Measurements from ENCODE around the gene NDOR1. TPM values are rescaled to one million over a fixed set of nuclear protein-coding genes. Genes with fewer than 3 reads are reported as not detected.

The NDOR1 gene
- total RNA-seq, 1 donor from 2014 or later = 22.4 TPM

DNA sequence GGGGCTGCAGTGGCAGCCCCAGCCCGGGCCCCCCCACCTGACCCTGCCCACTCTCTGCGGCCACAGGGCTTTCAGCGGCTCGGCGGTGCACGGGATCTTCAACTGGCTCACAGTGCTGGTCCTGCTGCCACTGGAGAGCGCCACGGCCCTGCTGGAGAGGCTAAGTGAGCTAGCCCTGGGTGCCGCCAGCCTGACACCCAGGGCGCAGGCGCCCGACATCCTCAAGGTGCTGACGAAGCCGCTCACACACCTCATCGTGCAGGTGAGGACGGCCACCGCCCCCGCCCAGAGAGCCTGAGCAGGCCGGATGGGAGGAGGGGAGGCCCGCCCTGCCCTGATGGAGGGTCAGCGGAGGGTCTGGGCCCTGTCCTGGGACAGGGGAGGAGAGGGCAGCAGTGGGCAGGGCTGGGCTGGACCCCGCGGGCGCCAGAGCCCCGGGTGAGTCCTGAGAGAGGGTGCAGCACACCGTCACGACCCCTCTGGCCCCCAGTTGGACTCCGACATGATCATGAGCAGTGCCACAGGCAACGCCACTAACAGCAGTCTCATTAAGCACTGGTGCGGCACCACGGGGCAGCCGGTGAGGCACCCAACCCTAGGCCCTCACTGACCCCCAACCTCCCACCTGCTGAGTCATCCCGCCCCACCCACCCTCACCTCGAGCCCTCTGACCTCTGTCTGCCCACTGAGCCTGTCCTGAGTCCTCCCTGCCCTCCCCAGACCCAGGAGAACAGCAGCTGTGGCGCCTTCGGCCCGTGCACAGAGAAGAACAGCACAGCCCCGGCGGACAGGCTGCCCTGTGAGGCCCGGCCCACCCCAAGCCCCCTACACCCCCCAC is 27.9 kb downstream of the NDOR1 start:
- peaks cover 5% of the 10 kb centered on the region for H3K4me1 Mint-ChIP-seq
- no peaks in the 10 kb centered on the region for H3K9me3 Mint-ChIP-seq
- H3K27me3 Mint-ChIP-seq (ENCODE audit: low read depth) = no peaks in the 10 kb centered on the region
- DNase-seq (ENCODE audit: low spot score in 2 of 2, unreplicated experiment in 2 of 2) = no peak
- H3K4me3 Mint-ChIP-seq = no peak overlapping the region
- TF ChIP-seq, protein P1, sequence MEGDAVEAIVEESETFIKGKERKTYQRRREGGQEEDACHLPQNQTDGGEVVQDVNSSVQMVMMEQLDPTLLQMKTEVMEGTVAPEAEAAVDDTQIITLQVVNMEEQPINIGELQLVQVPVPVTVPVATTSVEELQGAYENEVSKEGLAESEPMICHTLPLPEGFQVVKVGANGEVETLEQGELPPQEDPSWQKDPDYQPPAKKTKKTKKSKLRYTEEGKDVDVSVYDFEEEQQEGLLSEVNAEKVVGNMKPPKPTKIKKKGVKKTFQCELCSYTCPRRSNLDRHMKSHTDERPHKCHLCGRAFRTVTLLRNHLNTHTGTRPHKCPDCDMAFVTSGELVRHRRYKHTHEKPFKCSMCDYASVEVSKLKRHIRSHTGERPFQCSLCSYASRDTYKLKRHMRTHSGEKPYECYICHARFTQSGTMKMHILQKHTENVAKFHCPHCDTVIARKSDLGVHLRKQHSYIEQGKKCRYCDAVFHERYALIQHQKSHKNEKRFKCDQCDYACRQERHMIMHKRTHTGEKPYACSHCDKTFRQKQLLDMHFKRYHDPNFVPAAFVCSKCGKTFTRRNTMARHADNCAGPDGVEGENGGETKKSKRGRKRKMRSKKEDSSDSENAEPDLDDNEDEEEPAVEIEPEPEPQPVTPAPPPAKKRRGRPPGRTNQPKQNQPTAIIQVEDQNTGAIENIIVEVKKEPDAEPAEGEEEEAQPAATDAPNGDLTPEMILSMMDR (IDR thresholded peaks at IDR 0.05; ENCODE audit: unreplicated experiment) = no peak
- no peaks in the 10 kb centered on the region for H3K36me3 Mint-ChIP-seq
- no peak overlapping the region for H3K27ac Mint-ChIP-seq

DNA sequence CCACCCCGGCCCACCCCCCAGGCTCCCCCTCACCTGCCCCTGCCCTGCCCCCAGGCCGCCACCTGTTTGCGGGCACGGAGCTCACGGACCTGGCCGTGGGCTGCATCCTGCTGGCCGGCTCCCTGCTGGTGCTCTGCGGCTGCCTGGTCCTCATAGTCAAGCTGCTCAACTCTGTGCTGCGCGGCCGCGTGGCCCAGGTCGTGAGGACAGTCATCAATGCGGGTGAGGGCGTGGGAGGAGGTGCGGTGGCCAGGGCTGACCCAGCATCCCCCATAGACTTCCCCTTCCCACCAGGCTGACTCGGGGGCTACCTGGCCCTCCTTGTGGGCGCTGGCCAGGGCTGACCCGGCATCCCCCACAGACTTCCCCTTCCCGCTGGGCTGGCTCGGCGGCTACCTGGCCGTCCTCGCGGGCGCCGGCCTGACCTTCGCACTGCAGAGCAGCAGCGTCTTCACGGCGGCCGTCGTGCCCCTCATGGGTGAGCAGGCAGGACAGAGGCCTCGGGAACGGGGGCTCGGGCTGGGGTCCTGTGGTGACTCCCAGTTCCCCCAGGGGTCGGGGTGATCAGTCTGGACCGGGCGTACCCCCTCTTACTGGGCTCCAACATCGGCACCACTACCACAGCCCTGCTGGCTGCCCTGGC is 28.7 kb downstream of the NDOR1 start:
- Mint-ChIP-seq H3K9me3 (no peaks in the 10 kb centered on the region), H3K27me3 (ENCODE audit: low read depth) (no peaks in the 10 kb centered on the region), H3K4me3 (no peak overlapping the region), H3K27ac (no peak overlapping the region), H3K4me1 (peaks cover 10% of the 10 kb centered on the region), H3K36me3 (no peaks in the 10 kb centered on the region)
- TF ChIP-seq, protein P1 (IDR thresholded peaks at IDR 0.05; ENCODE audit: unreplicated experiment) = no peak
- no peak for DNase-seq (ENCODE audit: low spot score in 2 of 2, unreplicated experiment in 2 of 2)

DNA sequence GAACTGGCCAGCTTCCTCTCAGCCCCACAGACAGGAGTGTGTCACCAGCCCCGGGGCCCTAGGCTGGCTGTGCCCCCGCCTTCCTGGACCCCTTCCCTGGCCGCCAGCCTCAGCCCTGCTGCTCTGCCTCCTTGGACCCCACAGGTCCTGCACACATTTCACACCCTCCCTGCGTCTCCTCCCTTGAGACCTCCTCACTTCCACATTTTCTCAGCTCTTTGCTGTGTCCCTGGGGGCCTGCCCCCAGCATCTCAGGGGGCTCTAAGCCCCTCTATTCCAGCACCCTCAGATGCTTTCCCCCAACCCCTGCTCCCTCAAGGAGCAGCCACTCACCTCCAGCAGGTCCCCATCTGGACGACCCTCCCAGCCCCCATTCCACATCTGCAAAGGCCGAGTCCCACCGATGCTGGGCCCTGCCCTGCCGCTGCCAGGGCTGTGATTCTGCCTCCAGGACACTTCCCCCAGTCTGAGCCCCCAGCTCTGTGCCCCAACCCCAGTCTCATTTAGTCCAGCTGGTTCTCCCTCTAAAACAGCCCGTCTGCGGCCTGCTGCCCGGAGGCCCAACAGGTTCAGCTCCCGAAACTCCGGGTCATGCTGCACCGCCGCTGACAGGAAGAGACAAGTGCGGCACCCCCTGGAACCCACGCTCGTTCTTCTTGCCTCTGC is 29.4 kb downstream of the NDOR1 start:
- H3K36me3 Mint-ChIP-seq = no peaks in the 10 kb centered on the region
- H3K27ac Mint-ChIP-seq = no peak overlapping the region
- no peak overlapping the region for H3K4me3 Mint-ChIP-seq
- H3K4me1 Mint-ChIP-seq = peaks cover 15% of the 10 kb centered on the region
- H3K9me3 Mint-ChIP-seq = no peaks in the 10 kb centered on the region
- no peaks in the 10 kb centered on the region for H3K27me3 Mint-ChIP-seq (ENCODE audit: low read depth)
- TF ChIP-seq, protein P1 (IDR thresholded peaks at IDR 0.05; ENCODE audit: unreplicated experiment) = no peak
- no peak for DNase-seq (ENCODE audit: low spot score in 2 of 2, unreplicated experiment in 2 of 2)

DNA sequence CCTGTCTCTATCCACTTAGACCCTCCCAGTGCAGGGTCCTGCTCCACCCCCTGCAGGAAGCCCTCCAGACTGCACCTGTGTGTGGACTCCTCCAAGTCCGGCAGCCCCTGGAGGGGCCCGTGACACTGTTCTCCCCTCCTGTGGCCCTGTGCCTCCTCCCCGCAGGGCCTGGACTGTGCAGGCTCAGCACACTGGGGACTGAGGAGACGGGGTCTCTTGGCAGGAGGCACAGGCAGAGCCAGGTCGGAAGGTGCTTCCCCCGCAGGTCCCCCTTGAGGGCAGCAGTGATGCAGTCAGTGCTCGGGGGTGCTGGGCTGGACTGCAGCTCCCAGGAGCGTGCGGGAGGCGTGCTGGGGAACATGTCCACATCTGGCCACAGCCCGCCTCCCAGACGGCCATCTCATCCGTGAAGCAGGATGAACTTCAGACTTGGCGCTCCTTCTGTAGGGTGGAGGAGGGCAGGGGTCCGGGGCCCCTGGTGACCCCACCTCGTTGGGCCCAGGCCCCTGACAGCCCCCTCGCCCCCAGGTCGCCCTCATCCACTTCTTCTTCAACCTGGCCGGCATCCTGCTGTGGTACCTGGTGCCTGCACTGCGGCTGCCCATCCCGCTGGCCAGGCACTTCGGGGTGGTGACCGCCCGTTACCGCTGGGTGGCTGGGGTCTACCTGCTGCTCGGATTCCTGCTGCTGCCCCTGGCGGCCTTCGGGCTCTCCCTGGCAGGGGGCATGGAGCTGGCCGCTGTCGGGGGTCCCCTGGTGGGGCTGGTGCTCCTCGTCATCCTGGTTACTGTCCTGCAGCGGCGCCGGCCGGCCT is 30.1 kb downstream of the NDOR1 start:
- Mint-ChIP-seq H3K9me3 (no peaks in the 10 kb centered on the region), H3K4me3 (no peak overlapping the region), H3K36me3 (no peaks in the 10 kb centered on the region), H3K27me3 (ENCODE audit: low read depth) (no peaks in the 10 kb centered on the region), H3K27ac (no peak overlapping the region), H3K4me1 (peaks cover 17% of the 10 kb centered on the region)
- DNase-seq (ENCODE audit: low spot score in 2 of 2, unreplicated experiment in 2 of 2) = no peak
- TF ChIP-seq, protein P1 (IDR thresholded peaks at IDR 0.05; ENCODE audit: unreplicated experiment) = no peak

DNA sequence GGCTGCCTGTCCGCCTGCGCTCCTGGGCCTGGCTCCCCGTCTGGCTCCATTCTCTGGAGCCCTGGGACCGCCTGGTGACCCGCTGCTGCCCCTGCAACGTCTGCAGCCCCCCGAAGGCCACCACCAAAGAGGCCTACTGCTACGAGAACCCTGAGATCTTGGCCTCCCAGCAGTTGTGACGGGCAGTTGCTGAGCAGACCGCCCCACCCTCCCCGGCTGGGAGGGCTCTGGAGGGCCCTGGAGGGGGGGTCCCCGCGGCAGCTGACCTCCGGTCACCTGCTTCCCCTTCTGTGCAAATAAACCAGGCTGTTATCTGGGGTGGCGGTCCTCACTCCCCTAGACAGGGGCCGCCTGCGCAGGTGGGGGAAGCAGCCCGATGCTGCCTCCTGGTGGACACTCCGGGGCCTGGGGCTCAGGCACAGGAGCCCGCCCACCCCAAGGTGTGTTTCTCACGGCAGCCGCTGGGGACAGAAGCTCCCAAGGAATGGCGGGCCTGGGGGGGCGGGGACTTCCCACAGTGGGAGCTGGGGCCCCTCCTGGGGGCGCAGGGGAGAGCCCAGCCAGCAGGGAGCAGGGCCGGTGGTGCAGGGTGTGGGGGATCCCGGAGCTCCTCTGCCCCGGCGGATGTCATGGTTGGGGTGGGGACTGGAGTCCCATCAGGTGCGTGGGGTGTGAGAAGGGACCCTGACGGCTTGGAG is 30.9 kb downstream of the NDOR1 start:
- H3K4me1 Mint-ChIP-seq = peaks cover 17% of the 10 kb centered on the region
- H3K27me3 Mint-ChIP-seq (ENCODE audit: low read depth) = no peaks in the 10 kb centered on the region
- H3K36me3 Mint-ChIP-seq = no peaks in the 10 kb centered on the region
- H3K9me3 Mint-ChIP-seq = no peaks in the 10 kb centered on the region
- peak overlapping the region; percentile 8 for H3K4me3 Mint-ChIP-seq
- peak; percentile 85 to 95 for DNase-seq (ENCODE audit: low spot score in 2 of 2, unreplicated experiment in 2 of 2)
- TF ChIP-seq, protein P1 (IDR thresholded peaks at IDR 0.05; ENCODE audit: unreplicated experiment) = peak; percentile 98
- no peak overlapping the region for H3K27ac Mint-ChIP-seq
